ENCODE measurements around the gene LRRC27. TPM values are rescaled to one million over a fixed set of nuclear protein-coding genes. Genes with fewer than 3 reads are reported as not detected.

Gene LRRC27
- total and polyA plus RNA-seq, 5 donors from 2014 or later = 0.67 to 3.3 (median 2.5) TPM

DNA sequence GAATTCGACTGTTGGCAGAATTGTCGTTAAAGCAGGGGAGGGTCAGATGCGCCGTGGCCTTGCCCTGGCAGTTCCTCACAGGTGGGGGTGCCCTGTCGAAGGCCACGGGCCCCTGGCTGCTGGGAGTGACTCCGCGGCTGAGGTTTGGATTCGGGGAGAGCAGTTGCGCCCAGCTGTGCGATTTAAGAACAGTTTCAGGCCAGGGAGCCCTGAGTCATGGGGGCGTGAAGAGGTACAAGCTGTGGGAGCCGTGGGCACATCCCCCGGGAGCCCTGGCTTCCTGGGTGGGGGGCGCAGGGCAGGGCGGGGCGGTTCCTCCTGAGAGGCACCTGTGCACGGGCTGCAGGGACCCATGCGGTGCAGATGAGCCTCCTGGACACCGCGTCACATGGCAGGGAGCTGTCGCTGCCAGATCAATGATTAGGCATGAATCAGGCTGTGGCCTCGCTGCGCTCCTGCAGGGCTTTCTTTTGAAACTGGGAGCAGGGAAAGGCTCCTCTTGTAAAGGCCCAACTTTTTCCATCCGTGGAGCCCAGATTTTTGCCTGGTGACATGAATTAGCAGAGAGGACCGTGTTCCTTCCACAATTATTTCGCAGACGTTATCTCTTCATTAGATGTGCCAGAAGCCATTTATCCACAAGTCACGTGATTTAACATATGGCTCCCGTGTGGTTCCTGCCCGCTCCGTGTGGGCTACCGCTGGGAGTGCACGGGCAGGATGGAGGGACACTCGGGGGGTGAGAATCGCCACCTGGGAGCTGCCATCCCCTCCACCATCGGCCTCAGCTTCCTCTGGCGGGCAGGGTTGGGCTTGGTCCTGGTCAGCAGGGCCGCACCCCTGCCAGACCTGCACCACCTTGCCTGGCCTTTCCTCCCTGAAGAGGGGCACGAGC is 65.9 kb downstream of the LRRC27 start:
- Mint-ChIP-seq H3K4me3 (peak overlapping the region; percentile 84 to 89 (median 88)), H3K27me3 (no peaks in the 10 kb centered on the region), H3K36me3 (no peaks in the 10 kb centered on the region), H3K9me3 (no peaks in the 10 kb centered on the region), H3K4me1 (peaks cover 0 to 17% (median 8%) of the 10 kb centered on the region in 4 donors), H3K27ac (peak overlapping the region; percentile 75 to 94 (median 91))
- Histone ChIP-seq H3K27ac (ENCODE audit: insufficient read depth, low read length, poor library complexity, severe bottlenecking) (peak overlapping the region; percentile 79), H3K9me3 (ENCODE audit: control insufficient read depth in 2 of 2, low read length in 2 of 2) (no peaks in the 10 kb centered on the region), H3K27me3 (ENCODE audit: control insufficient read depth, insufficient read depth, low read length) (no peaks in the 10 kb centered on the region), H3K36me3 (ENCODE audit: control insufficient read depth, insufficient read depth, low read length) (no peaks in the 10 kb centered on the region), H3K4me3 (ENCODE audit: low read depth, low read length) (peak overlapping the region; percentile 38), H3K4me1 (ENCODE audit: control insufficient read depth, insufficient read depth, low read length, poor library complexity, severe bottlenecking) (peaks cover 22% of the 10 kb centered on the region)
- ATAC-seq (ENCODE audit: low read depth in 2 of 2) (peak in 1 of 2 donors; percentile 5), DNase-seq (peak; percentile 16 to 34 (median 25))

DNA sequence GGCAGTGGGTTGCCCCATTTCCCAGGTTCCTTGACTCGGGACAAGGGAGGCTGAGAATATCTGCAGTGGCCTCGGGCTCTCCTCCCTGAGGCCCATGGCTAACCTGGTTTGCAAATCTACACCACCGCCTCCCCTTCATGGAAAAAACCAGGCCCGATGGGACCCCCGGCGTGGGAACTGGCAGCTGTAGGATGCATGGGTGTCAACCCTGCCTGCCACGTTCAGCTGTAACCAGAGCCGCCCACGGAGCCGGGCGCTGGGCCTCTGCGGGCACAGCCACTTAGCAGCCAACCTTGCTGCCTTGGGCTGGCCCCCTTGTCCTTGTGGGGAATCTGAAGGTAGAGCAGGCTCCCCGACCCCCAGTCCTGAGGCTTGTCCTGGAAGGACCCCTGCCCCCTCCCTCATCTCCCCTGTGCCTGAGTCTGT is 66.6 kb downstream of the LRRC27 start:
- DNase-seq = no peak
- Mint-ChIP-seq H3K27ac (peak overlapping the region in 1 of 3 donors; percentile 75), H3K27me3 (no peaks in the 10 kb centered on the region), H3K4me1 (peaks cover 0 to 17% (median 6%) of the 10 kb centered on the region in 4 donors), H3K36me3 (no peaks in the 10 kb centered on the region), H3K4me3 (peak overlapping the region in 3 of 4 donors; percentile 87 to 89 (median 88)), H3K9me3 (peaks cover 0 to 2% (median 0%) of the 10 kb centered on the region in 7 donors)
- H3K4me1 ChIP-seq (ENCODE audit: control insufficient read depth, insufficient read depth, low read length, poor library complexity, severe bottlenecking) = peaks cover 22% of the 10 kb centered on the region
- no peak overlapping the region for H3K27ac ChIP-seq (ENCODE audit: insufficient read depth, low read length, poor library complexity, severe bottlenecking)
- H3K4me3 ChIP-seq (ENCODE audit: low read depth, low read length) = no peak overlapping the region
- H3K9me3 ChIP-seq (ENCODE audit: control insufficient read depth in 2 of 2, low read length in 2 of 2) = no peaks in the 10 kb centered on the region
- H3K36me3 ChIP-seq (ENCODE audit: control insufficient read depth, insufficient read depth, low read length) = no peaks in the 10 kb centered on the region
- H3K27me3 ChIP-seq (ENCODE audit: control insufficient read depth, insufficient read depth, low read length) = no peaks in the 10 kb centered on the region
- ATAC-seq (ENCODE audit: low read depth in 2 of 2) = no peak

DNA sequence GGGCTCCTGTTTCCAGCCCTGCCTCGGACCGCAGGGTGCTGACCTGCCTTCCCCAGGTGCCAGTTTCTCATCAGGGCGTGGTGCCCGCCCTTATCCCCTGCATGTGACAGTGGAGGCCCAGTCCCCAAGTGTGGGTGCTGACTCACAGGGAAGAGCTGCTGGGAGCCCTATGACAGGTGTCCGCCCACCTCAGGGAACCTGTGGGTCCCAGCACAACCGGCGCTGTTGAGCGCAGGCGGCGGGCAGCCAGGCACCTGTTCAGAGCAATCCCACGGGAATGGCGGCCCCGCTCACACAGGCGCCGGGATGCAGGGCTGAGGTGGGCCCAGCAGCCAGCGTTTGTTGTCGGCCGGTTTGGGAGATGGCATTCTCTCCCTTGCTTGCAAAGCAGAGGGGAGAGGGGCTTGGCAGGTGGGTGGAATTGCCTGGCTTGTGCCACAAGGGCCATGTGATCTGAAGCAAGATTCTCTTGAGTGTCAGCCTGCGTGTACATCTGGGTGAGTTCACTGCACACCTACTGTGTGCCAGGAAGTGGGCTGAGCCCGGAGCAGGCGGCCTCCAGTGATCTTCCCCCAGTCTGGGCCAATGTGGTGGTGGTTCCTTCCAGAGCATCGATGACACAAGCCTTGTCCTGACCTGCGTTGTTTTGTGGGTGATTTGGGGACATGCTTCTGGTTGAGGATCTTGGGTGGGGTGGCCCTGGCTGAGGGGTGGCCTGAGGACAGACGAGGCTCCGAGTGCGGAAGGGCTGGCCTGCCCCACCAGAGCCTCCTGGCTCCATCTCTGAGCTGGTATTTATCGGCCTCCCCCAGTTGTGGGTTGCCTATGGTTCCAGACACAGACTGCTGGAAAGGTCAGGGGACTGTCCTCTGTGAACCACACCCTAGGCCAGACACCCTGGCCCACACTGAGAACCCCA is 67.4 kb downstream of the LRRC27 start:
- Mint-ChIP-seq H3K4me1 (peaks cover 0 to 17% (median 5%) of the 10 kb centered on the region in 4 donors), H3K27me3 (no peaks in the 10 kb centered on the region), H3K4me3 (peak overlapping the region; percentile 46 to 87 (median 54)), H3K36me3 (no peaks in the 10 kb centered on the region), H3K27ac (peak overlapping the region in 2 of 3 donors; percentile 47 to 76), H3K9me3 (peaks cover 0 to 2% (median 0%) of the 10 kb centered on the region in 7 donors)
- Histone ChIP-seq H3K4me3 (ENCODE audit: low read depth, low read length) (no peak overlapping the region), H3K4me1 (ENCODE audit: control insufficient read depth, insufficient read depth, low read length, poor library complexity, severe bottlenecking) (peaks cover 22% of the 10 kb centered on the region), H3K36me3 (ENCODE audit: control insufficient read depth, insufficient read depth, low read length) (no peaks in the 10 kb centered on the region), H3K27me3 (ENCODE audit: control insufficient read depth, insufficient read depth, low read length) (no peaks in the 10 kb centered on the region), H3K27ac (ENCODE audit: insufficient read depth, low read length, poor library complexity, severe bottlenecking) (no peak overlapping the region), H3K9me3 (ENCODE audit: control insufficient read depth in 2 of 2, low read length in 2 of 2) (no peaks in the 10 kb centered on the region)
- ATAC-seq (ENCODE audit: low read depth in 2 of 2) (no peak), DNase-seq (no peak)

DNA sequence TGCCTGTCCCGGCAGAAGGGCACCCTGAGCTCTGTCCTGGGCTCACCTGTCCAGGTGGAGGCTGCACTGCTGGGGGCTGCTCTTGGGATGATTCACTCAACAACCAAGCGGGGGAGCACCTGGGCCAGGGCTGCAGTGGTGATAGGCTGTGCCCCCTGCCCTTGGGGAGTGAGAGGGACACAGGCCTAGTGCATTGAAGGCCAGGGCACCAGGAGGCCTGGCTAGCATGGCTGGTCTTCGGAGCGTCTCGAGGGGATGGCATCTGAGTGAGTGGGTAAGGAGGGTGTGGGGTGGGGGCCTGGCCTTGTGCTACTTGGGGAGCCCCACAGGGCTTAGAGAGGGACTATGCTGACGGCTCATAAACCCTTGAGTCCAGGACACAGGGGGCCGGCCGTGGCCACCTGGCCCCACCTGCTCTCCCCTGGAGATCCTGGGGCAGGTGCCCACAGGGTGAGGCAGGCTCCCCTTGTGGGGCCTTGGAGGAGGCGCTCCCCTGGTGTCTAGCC is 68.1 kb downstream of the LRRC27 start:
- H3K36me3 Mint-ChIP-seq = no peaks in the 10 kb centered on the region
- no peak overlapping the region for H3K4me3 ChIP-seq (ENCODE audit: low read depth, low read length)
- peaks cover 0 to 2% (median 0%) of the 10 kb centered on the region in 7 donors for H3K9me3 Mint-ChIP-seq
- no peaks in the 10 kb centered on the region for H3K27me3 ChIP-seq (ENCODE audit: control insufficient read depth, insufficient read depth, low read length)
- no peaks in the 10 kb centered on the region for H3K9me3 ChIP-seq (ENCODE audit: control insufficient read depth in 2 of 2, low read length in 2 of 2)
- no peak overlapping the region for H3K27ac ChIP-seq (ENCODE audit: insufficient read depth, low read length, poor library complexity, severe bottlenecking)
- H3K36me3 ChIP-seq (ENCODE audit: control insufficient read depth, insufficient read depth, low read length) = no peaks in the 10 kb centered on the region
- peak overlapping the region in 1 of 3 donors; percentile 47 for H3K27ac Mint-ChIP-seq
- H3K4me1 Mint-ChIP-seq = peaks cover 0 to 15% (median 5%) of the 10 kb centered on the region in 4 donors
- no peaks in the 10 kb centered on the region for H3K27me3 Mint-ChIP-seq
- H3K4me3 Mint-ChIP-seq = peak overlapping the region in 1 of 4 donors; percentile 52
- peaks cover 20% of the 10 kb centered on the region for H3K4me1 ChIP-seq (ENCODE audit: control insufficient read depth, insufficient read depth, low read length, poor library complexity, severe bottlenecking)
- no peak for DNase-seq
- ATAC-seq (ENCODE audit: low read depth in 2 of 2) = no peak

DNA sequence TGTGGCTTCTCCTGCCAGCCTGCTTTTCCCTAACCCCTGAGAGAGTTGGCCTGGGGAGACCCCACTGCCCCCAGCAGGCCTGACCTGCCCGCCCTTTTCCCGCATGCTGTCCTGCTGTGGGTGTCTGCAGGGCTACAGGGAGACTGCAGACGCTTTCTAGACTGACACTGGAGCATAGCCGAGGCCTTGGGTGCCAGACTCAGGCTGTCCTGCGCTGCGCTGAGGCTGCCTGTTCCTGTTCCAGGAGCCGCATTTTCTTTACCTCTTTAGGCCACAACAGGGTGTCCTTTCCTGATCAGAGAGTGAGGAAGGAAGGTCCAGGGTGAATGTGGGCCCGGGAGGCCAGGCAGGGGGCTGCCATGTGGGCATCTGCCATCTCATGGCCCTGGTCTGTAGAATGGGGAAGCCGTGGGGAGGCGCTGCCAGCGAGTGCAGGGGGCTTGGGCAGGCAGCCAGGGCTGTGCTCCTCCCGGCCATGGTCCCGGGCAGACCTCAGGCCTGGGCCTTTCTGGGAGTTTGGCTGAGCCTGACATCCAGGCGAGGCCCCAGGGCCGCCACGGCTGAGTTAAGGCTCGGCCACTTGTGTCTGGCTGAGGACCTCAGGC is 68.7 kb downstream of the LRRC27 start:
- peak overlapping the region in 1 of 3 donors; percentile 5 for H3K27ac Mint-ChIP-seq
- H3K36me3 Mint-ChIP-seq = peaks cover 1% of the 10 kb centered on the region
- no peak overlapping the region for H3K4me3 ChIP-seq (ENCODE audit: low read depth, low read length)
- no peaks in the 10 kb centered on the region for H3K9me3 ChIP-seq (ENCODE audit: control insufficient read depth in 2 of 2, low read length in 2 of 2)
- peaks cover 0 to 2% (median 0%) of the 10 kb centered on the region in 7 donors for H3K9me3 Mint-ChIP-seq
- peak overlapping the region in 1 of 4 donors; percentile 52 for H3K4me3 Mint-ChIP-seq
- H3K27ac ChIP-seq (ENCODE audit: insufficient read depth, low read length, poor library complexity, severe bottlenecking) = no peak overlapping the region
- H3K27me3 ChIP-seq (ENCODE audit: control insufficient read depth, insufficient read depth, low read length) = no peaks in the 10 kb centered on the region
- ATAC-seq (ENCODE audit: low read depth in 2 of 2) = no peak
- H3K36me3 ChIP-seq (ENCODE audit: control insufficient read depth, insufficient read depth, low read length) = no peaks in the 10 kb centered on the region
- H3K4me1 ChIP-seq (ENCODE audit: control insufficient read depth, insufficient read depth, low read length, poor library complexity, severe bottlenecking) = peaks cover 18% of the 10 kb centered on the region
- no peak for DNase-seq
- no peaks in the 10 kb centered on the region for H3K27me3 Mint-ChIP-seq
- peaks cover 0 to 15% (median 5%) of the 10 kb centered on the region in 4 donors for H3K4me1 Mint-ChIP-seq

DNA sequence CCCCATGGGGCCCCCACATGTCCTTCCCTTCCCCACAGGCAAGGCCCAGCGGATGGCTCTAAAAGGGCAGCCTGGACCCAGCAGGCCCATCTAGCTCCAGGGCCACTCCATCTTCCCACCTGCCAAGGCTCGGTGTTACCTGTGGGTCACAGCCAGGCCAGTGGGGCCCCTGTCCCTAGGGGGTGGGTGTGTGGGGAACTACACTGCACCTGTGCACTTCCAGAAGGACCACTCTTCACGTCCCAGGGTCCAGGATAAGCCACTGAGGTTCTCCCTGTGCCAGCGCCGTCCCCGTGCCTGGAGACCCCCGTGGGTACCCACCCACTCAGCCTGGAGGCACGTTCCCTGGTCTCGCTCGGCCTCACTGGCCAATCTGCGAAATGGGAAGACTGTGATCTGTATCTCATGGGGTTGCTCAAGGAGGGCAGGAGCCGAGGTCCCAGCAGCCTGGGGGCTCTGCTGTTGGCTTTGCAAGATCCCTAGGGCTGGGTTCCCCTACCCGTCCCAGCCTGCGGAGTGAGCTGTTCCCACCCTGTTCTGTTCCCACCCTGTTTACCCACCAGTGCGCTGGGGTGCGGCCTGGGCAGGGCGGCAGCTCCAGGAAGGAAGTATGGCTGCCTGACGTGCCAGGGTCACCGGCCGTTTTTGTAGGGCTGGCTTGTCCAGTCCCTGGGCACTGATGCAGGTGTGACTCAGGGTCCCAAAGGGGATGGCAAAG is 69.6 kb downstream of the LRRC27 start:
- DNase-seq (no peak), ATAC-seq (ENCODE audit: low read depth in 2 of 2) (no peak)
- Mint-ChIP-seq H3K27ac (no peak overlapping the region), H3K4me3 (no peak overlapping the region), H3K4me1 (peaks cover 0 to 15% (median 5%) of the 10 kb centered on the region in 4 donors), H3K36me3 (peaks cover 5% of the 10 kb centered on the region), H3K27me3 (no peaks in the 10 kb centered on the region), H3K9me3 (peaks cover 0 to 2% (median 0%) of the 10 kb centered on the region in 7 donors)
- no peaks in the 10 kb centered on the region for H3K9me3 ChIP-seq (ENCODE audit: control insufficient read depth in 2 of 2, low read length in 2 of 2)
- H3K4me3 ChIP-seq (ENCODE audit: low read depth, low read length) = no peak overlapping the region
- no peaks in the 10 kb centered on the region for H3K36me3 ChIP-seq (ENCODE audit: control insufficient read depth, insufficient read depth, low read length)
- peaks cover 12% of the 10 kb centered on the region for H3K4me1 ChIP-seq (ENCODE audit: control insufficient read depth, insufficient read depth, low read length, poor library complexity, severe bottlenecking)
- H3K27ac ChIP-seq (ENCODE audit: insufficient read depth, low read length, poor library complexity, severe bottlenecking) = no peak overlapping the region
- no peaks in the 10 kb centered on the region for H3K27me3 ChIP-seq (ENCODE audit: control insufficient read depth, insufficient read depth, low read length)
